ENCODE data around the gene CACNA1D.

DNA sequence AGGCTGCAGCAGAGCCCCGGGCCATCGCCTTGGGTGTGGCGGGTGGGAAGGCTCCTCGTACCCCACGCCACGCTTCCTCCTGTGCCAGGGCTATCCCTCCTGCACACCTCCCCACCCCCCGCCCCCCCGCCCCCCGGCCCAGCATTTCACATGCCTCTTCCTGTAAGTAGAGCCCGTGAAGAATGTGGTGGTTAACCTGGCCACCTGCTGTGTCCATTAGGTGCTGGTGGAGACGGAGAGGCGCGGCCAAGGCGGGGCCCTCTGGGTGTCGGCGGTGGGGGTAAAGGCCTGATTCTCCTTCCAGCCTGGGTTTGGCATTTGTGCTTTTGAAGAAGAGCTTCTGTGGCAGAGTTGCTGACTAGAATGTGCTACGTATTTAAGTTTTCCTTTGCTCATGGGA, 224.1 kb downstream of the CACNA1D start:
- TF ChIP-seq, protein P1, sequence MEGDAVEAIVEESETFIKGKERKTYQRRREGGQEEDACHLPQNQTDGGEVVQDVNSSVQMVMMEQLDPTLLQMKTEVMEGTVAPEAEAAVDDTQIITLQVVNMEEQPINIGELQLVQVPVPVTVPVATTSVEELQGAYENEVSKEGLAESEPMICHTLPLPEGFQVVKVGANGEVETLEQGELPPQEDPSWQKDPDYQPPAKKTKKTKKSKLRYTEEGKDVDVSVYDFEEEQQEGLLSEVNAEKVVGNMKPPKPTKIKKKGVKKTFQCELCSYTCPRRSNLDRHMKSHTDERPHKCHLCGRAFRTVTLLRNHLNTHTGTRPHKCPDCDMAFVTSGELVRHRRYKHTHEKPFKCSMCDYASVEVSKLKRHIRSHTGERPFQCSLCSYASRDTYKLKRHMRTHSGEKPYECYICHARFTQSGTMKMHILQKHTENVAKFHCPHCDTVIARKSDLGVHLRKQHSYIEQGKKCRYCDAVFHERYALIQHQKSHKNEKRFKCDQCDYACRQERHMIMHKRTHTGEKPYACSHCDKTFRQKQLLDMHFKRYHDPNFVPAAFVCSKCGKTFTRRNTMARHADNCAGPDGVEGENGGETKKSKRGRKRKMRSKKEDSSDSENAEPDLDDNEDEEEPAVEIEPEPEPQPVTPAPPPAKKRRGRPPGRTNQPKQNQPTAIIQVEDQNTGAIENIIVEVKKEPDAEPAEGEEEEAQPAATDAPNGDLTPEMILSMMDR (IDR thresholded peaks at IDR 0.05) = no peak
- TF ChIP-seq ZFX (IDR thresholded peaks at IDR 0.05; ENCODE audit: borderline replicate concordance) = no peak
